HEK293T (cell line): ENCODE results near the gene DBN1.

Experiments
- CTCF ChIA-PET: fragments of 350-600 bp; formaldehyde crosslinking; extraction: SDS; loops from one replicate; lab custom pipeline; 2021; ENCODE audit warnings: antibody characterized with exemption, inconsistent platforms; lab: Yijun Ruan, JAX
- POLR2A ChIA-PET: fragments of 350-600 bp; formaldehyde crosslinking; extraction: SDS; loops from one replicate; lab custom pipeline; 2020; ENCODE audit warnings: antibody characterized with exemption, inconsistent platforms; lab: Yijun Ruan, JAX
- DNase-seq: peaks from one replicate; pipeline ENCODE4 v3.0.0; 2012; ENCODE audit warnings: mixed read lengths; ENCODE audit errors: extremely low spot score
- ARNT ChIP-seq: fragments of 450-650 bp; IDR thresholded peaks from 2 replicates; pipeline ENCODE4 v1.6.1; 2017; ENCODE audit warnings: mild to moderate bottlenecking
- BHLHE40 ChIP-seq: fragments of 450-650 bp; IDR thresholded peaks from 2 replicates; pipeline ENCODE4 v1.6.1; 2016; ENCODE audit warnings: mild to moderate bottlenecking, moderate library complexity, borderline replicate concordance
- CTBP1 ChIP-seq: fragments of 450-650 bp; IDR thresholded peaks from 2 replicates; pipeline ENCODE4 v1.6.1; 2016; ENCODE audit warnings: borderline replicate concordance
- ELF4 ChIP-seq: fragments of 450-650 bp; IDR thresholded peaks from 2 replicates; pipeline ENCODE4 v1.6.1; 2017; ENCODE audit warnings: antibody characterized with exemption
- FOXA1 ChIP-seq: fragments of 450-650 bp; IDR thresholded peaks from 2 replicates; pipeline ENCODE4 v1.6.1; 2016; ENCODE audit warnings: mild to moderate bottlenecking
- FOXK2 ChIP-seq: fragments of 450-650 bp; IDR thresholded peaks from 2 replicates; pipeline ENCODE4 v1.6.1; 2016; ENCODE audit warnings: mild to moderate bottlenecking
- FOXM1 ChIP-seq: fragments of 450-650 bp; IDR thresholded peaks from 2 replicates; pipeline ENCODE4 v1.6.1; 2017; ENCODE audit warnings: mild to moderate bottlenecking, borderline replicate concordance
- HDGF ChIP-seq: fragments of 450-650 bp; IDR thresholded peaks from 2 replicates; pipeline ENCODE4 v1.6.1; 2017; ENCODE audit warnings: antibody characterized with exemption, borderline replicate concordance
- L3MBTL2 ChIP-seq: fragments of 450-650 bp; conservative IDR thresholded peaks from 2 replicates; pipeline ENCODE4 v1.6.1; 2016; ENCODE audit warnings: mild to moderate bottlenecking
- LEF1 ChIP-seq: fragments of 450-650 bp; IDR thresholded peaks from 2 replicates; pipeline ENCODE4 v1.6.1; 2017; ENCODE audit warnings: mild to moderate bottlenecking, borderline replicate concordance
- NFRKB ChIP-seq: fragments of 450-650 bp; IDR thresholded peaks from 2 replicates; pipeline ENCODE4 v1.6.1; 2016; ENCODE audit warnings: mild to moderate bottlenecking, moderate library complexity
- PKNOX1 ChIP-seq: fragments of 450-650 bp; IDR thresholded peaks from 2 replicates; pipeline ENCODE4 v1.6.1; 2016
- SP1 ChIP-seq: fragments of 450-650 bp; IDR thresholded peaks from 2 replicates; pipeline ENCODE4 v1.6.1; 2017
- SUZ12 ChIP-seq: fragments of 450-650 bp; IDR thresholded peaks from 2 replicates; pipeline ENCODE4 v1.6.1; 2016; ENCODE audit warnings: mild to moderate bottlenecking
- TARDBP ChIP-seq: fragments of 450-650 bp; IDR thresholded peaks from 2 replicates; pipeline ENCODE4 v1.6.1; 2016
- ZNF384 ChIP-seq: fragments of 450-650 bp; IDR thresholded peaks from 2 replicates; pipeline ENCODE4 v1.6.1; 2016

Gene DBN1

GRCh38 chr5:177494346-177495195 is 21.1 kb upstream of the DBN1 start:
- no peak for DNase-seq
- ChIA-PET POLR2A (interaction anchor here (0.9 to 3.7 kb wide), 7 partner anchors 9 to 105 kb away, joined by 3 to 21 read pairs (median 4); partner anchors contain the start of genes B4GALT7, DDX41 and GRK6), CTCF (interaction anchor here (0.5 to 3.8 kb wide), 10 partner anchors 22 to 441 kb away, joined by 3 to 23 read pairs (median 4); no protein-coding TSS in a partner anchor)
- TF ChIP-seq BHLHE40 (no peak), SP1 (no peak), TARDBP (no peak), FOXK2 (no peak), NFRKB (no peak), SUZ12 (no peak), L3MBTL2 (no peak), ZNF384 (no peak), LEF1 (no peak), ELF4 (no peak), FOXA1 (no peak), ARNT (no peak), CTBP1 (no peak)

GRCh38 chr5:177493795-177494345 is 20.4 kb upstream of the DBN1 start:
- no peak for DNase-seq
- TF ChIP-seq L3MBTL2 (no peak), LEF1 (no peak), ELF4 (no peak), PKNOX1 (no peak), BHLHE40 (no peak), TARDBP (no peak), SP1 (no peak), ZNF384 (no peak), NFRKB (no peak), FOXK2 (no peak), ARNT (no peak), FOXM1 (no peak)
- POLR2A ChIA-PET = interaction anchor here (0.9 to 2.2 kb wide), 4 partner anchors 15 to 106 kb away, joined by 3 to 9 read pairs (median 3); partner anchors contain the start of gene B4GALT7
- CTCF ChIA-PET = interaction anchor here (0.6 to 1.4 kb wide), 4 partner anchors 36 to 123 kb away, joined by 3 to 5 read pairs (median 4); no protein-coding TSS in a partner anchor

GRCh38 chr5:177492841-177493240 is 19.4 kb upstream of the DBN1 start:
- POLR2A ChIA-PET = interaction anchor here (0.8 to 2.2 kb wide), 5 partner anchors 9 to 25 kb away, joined by 3 to 9 read pairs (median 3); partner anchors contain the start of gene DDX41
- no peak for TF ChIP-seq L3MBTL2
- TF ChIP-seq FOXK2 = no peak
- no peak for TF ChIP-seq ZNF384
- no peak for DNase-seq
- CTCF ChIA-PET = interaction anchor here (0.6 to 1.4 kb wide), 6 partner anchors 8 to 663 kb away, joined by 3 to 6 read pairs (median 4); no protein-coding TSS in a partner anchor

- ChIA-PET POLR2A (interaction anchor here (0.8 to 2.2 kb wide), 4 partner anchors 9 to 25 kb away, joined by 3 to 9 read pairs (median 4); partner anchors contain the start of gene DDX41), CTCF (interaction anchor here (0.6 to 1.4 kb wide), 6 partner anchors 8 to 81 kb away, joined by 3 to 6 read pairs (median 4); no protein-coding TSS in a partner anchor)
- DNase-seq = no peak
- no peak for TF ChIP-seq CTBP1
- TF ChIP-seq SUZ12 = no peak
- no peak for TF ChIP-seq LEF1
- TF ChIP-seq ARNT = no peak
- TF ChIP-seq FOXA1 = no peak
- no peak for TF ChIP-seq FOXK2
- TF ChIP-seq ELF4 = no peak
- no peak for TF ChIP-seq SP1
- TF ChIP-seq ZNF384 = no peak
- TF ChIP-seq PKNOX1 = no peak
- TF ChIP-seq HDGF = no peak
- no peak for TF ChIP-seq TARDBP
- TF ChIP-seq L3MBTL2 = no peak
- no peak for TF ChIP-seq BHLHE40
- no peak for TF ChIP-seq NFRKB
- no peak for TF ChIP-seq FOXM1
Observed at GRCh38 chr5:177491983-177492746, 18.7 kb upstream of the DBN1 start.

GRCh38 chr5:177491429-177491945 is 18.1 kb upstream of the DBN1 start:
- ChIA-PET POLR2A (interaction anchor here (1.5 kb wide), 1 partner anchor 10 kb away, joined by 6 read pairs; no protein-coding TSS in a partner anchor), CTCF (interaction anchor here (0.6 to 1.3 kb wide), 4 partner anchors 9 to 28 kb away, joined by 3 to 6 read pairs (median 4); no protein-coding TSS in a partner anchor)
- DNase-seq = peak; percentile 93
- peak; percentile 64 for TF ChIP-seq ARNT
- no peak for TF ChIP-seq PKNOX1
- 0 out of 2 replicates have a peak, but pooled peaks have one; percentile 37 for TF ChIP-seq FOXM1
